ENCODE data around the gene NOL4L. TPM values are rescaled to one million over a fixed set of nuclear protein-coding genes. Genes with fewer than 3 reads are reported as not detected.

NOL4L gene
- total RNA-seq, 2 donors from 2014 or later = 39.6 to 50.7 TPM

DNA sequence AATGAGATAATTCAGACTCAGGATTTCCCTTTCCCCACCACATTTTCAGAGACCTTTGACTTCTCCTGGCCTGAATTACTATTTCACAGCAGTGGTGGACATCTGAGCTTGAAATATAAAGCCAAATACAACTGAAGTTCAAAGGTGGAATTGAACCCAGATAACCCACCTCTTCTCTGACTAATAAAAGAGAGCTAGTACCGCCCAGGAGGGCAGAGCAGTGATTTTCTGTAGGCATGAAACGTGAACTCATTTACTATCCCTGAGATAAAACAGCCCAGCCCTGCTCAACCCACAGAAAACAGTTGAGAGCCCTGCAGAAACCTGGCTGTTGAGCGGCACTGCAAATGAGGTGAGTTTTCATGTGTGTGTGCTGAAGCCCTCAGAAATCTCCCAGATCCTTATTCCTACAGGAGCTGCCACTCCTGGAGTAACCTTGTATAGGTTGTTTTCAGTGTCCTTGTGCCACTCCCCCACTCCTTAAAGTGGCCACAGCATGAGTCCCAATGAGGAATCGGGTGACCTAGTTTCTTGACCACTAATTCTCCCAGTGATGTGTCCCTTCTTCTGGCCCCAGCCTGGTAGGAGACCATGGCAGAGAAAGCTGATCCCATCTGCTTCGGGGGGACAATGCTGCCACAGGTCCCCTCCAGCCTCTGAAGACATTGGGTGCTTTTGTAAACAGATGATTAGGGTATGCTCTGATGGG, 99.2 kb downstream of the NOL4L start:
- peaks cover 5% of the 10 kb centered on the region for H3K36me3 Mint-ChIP-seq (ENCODE audit: low read depth)
- DNase-seq = peak; percentile 44
- peaks cover 20% of the 10 kb centered on the region for H3K4me1 Mint-ChIP-seq
- H3K9ac ChIP-seq (ENCODE audit: extremely low read depth, low read length, poor library complexity, severe bottlenecking) = no peak overlapping the region
- no peaks in the 10 kb centered on the region for H3K27me3 ChIP-seq (ENCODE audit: control insufficient read depth, insufficient read depth, low read length, poor library complexity, severe bottlenecking)
- H3K4me3 Mint-ChIP-seq = peak overlapping the region; percentile 86
- 77 to 82% methylated on average over 2 to 5 of the region's 5 CpGs for WGBS, 2 experiments (ENCODE audit: insufficient coverage in 1 of 2, insufficient read length in 1 of 2)
- no peak overlapping the region for H3K27ac Mint-ChIP-seq
- H3K9me3 ChIP-seq (ENCODE audit: control insufficient read depth, low read length) = peaks cover 5% of the 10 kb centered on the region
- H3K4me1 ChIP-seq (ENCODE audit: control insufficient read depth, insufficient read depth, low read length) = peaks cover 6% of the 10 kb centered on the region
- H3K4me3 ChIP-seq (ENCODE audit: low read length) = no peak overlapping the region
- H3K9me3 Mint-ChIP-seq = peaks cover 3% of the 10 kb centered on the region
- H3K27ac ChIP-seq (ENCODE audit: low read depth, low read length) = no peak overlapping the region
- H3K36me3 ChIP-seq (ENCODE audit: control insufficient read depth, insufficient read depth, low read length) = no peaks in the 10 kb centered on the region
- H3K27me3 Mint-ChIP-seq (ENCODE audit: insufficient read depth) = peaks cover 22% of the 10 kb centered on the region
- TF ChIP-seq, protein P1, sequence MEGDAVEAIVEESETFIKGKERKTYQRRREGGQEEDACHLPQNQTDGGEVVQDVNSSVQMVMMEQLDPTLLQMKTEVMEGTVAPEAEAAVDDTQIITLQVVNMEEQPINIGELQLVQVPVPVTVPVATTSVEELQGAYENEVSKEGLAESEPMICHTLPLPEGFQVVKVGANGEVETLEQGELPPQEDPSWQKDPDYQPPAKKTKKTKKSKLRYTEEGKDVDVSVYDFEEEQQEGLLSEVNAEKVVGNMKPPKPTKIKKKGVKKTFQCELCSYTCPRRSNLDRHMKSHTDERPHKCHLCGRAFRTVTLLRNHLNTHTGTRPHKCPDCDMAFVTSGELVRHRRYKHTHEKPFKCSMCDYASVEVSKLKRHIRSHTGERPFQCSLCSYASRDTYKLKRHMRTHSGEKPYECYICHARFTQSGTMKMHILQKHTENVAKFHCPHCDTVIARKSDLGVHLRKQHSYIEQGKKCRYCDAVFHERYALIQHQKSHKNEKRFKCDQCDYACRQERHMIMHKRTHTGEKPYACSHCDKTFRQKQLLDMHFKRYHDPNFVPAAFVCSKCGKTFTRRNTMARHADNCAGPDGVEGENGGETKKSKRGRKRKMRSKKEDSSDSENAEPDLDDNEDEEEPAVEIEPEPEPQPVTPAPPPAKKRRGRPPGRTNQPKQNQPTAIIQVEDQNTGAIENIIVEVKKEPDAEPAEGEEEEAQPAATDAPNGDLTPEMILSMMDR (conservative IDR thresholded peaks at IDR 0.05) = no peak

DNA sequence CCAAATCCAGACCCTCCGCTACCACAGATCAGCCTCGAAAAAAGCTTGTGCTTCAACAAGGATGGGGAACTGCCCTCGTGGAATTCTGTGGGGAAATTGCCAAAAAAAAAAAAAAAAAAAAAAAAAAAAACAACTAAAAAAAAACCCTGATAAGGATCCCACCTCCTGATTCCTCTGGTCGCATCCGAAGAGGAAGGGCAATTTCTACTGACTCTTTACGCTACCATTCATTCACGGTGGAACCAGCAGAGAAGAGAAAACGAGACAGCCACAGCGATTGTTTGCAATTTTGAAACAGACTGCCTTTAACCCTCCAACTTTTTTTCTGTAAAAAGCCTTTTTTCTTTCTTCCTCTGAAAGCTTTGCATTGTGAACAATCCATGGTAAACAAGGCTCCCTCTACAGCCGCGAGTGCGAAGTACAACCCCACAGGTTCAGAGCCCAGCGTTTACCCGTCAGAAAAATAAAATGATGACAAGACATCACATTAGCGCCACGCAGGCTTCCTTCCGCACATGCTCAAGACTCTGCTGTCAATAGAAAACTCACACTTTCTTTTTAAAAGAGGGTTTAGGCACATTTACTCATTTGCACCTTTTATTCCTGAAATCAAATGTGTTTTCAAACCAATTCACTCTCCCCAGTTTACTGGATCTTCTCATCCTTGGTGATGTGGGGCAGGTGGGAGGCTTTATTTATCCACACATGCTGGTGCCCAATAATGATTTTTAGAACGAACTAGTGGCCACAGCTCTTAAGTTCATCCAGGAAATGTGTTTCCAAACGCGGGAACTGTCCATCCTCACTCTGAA, 100.0 kb downstream of the NOL4L start:
- H3K4me3 Mint-ChIP-seq = peak overlapping the region; percentile 86
- peaks cover 28% of the 10 kb centered on the region for H3K4me1 Mint-ChIP-seq
- H3K4me1 ChIP-seq (ENCODE audit: control insufficient read depth, insufficient read depth, low read length) = peaks cover 8% of the 10 kb centered on the region
- peak overlapping the region; percentile 83 for H3K27ac Mint-ChIP-seq
- peaks cover 7% of the 10 kb centered on the region for H3K36me3 ChIP-seq (ENCODE audit: control insufficient read depth, insufficient read depth, low read length)
- H3K27me3 ChIP-seq (ENCODE audit: control insufficient read depth, insufficient read depth, low read length, poor library complexity, severe bottlenecking) = no peaks in the 10 kb centered on the region
- peak; percentile 87 for DNase-seq
- H3K36me3 Mint-ChIP-seq (ENCODE audit: low read depth) = peaks cover 7% of the 10 kb centered on the region
- peak overlapping the region; percentile 83 for H3K9ac ChIP-seq (ENCODE audit: extremely low read depth, low read length, poor library complexity, severe bottlenecking)
- TF ChIP-seq, protein P1 (conservative IDR thresholded peaks at IDR 0.05) = peak; percentile 93
- H3K9me3 Mint-ChIP-seq = peaks cover 3% of the 10 kb centered on the region
- H3K4me3 ChIP-seq (ENCODE audit: low read length) = peak overlapping the region; percentile 87
- WGBS, 2 experiments (ENCODE audit: insufficient coverage in 1 of 2, insufficient read length in 1 of 2) = 9 to 10% methylated on average over 17 to 18 of the region's 20 CpGs
- H3K27me3 Mint-ChIP-seq (ENCODE audit: insufficient read depth) = peaks cover 22% of the 10 kb centered on the region
- peaks cover 5% of the 10 kb centered on the region for H3K9me3 ChIP-seq (ENCODE audit: control insufficient read depth, low read length)
- H3K27ac ChIP-seq (ENCODE audit: low read depth, low read length) = peak overlapping the region; percentile 96

DNA sequence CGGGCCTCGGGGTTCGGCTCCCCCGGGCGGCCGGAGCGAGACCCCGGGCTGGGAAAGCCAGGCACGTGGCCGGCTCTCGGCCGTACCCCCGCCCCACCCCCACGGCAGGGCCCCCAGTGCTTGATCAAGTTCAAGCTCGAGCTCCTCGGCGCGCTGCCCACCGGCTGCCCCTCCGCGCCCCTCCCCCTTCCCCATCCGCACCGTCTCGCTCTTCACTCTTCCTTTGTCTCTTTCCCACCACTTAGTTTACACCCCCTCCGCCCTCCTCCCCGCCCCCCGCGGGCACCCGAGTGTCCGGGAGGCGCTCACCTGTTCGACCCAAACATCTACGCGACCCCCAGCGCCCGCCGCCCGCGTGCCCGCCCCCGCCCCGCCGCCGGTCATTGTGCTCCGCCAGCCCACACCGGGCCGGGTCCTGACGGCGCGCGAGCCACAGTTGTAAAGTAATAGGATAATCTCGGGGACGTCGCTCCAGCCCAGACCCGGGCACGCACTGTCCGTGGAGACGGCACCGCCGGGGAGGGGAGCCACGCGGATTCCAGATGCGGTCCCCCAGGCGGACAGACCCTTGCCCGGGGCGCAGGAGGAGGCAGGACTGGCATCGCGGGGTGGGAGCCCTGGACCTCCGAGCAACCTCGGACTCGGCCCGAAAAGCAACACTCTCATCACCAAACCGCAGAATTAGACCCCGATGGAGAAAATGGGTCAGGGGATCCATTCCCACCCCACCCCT, 100.7 kb downstream of the NOL4L start:
- WGBS, 2 experiments (ENCODE audit: insufficient coverage in 1 of 2, insufficient read length in 1 of 2) = 0% methylated on average over 8 to 73 of the region's 74 CpGs

More for the DNA sequence above, 100.7 kb downstream of the NOL4L start:
- DNase-seq = peak; percentile 85
- Mint-ChIP-seq H3K4me1 (peaks cover 34% of the 10 kb centered on the region), H3K27ac (peak overlapping the region; percentile 83), H3K36me3 (ENCODE audit: low read depth) (peaks cover 7% of the 10 kb centered on the region), H3K27me3 (ENCODE audit: insufficient read depth) (peaks cover 22% of the 10 kb centered on the region), H3K4me3 (peak overlapping the region; percentile 86), H3K9me3 (peaks cover 3% of the 10 kb centered on the region)
- TF ChIP-seq, protein P1 (conservative IDR thresholded peaks at IDR 0.05) = no peak
- peak overlapping the region; percentile 96 for H3K27ac ChIP-seq (ENCODE audit: low read depth, low read length)
- H3K27me3 ChIP-seq (ENCODE audit: control insufficient read depth, insufficient read depth, low read length, poor library complexity, severe bottlenecking) = no peaks in the 10 kb centered on the region
- H3K9ac ChIP-seq (ENCODE audit: extremely low read depth, low read length, poor library complexity, severe bottlenecking) = peak overlapping the region; percentile 83
- peaks cover 9% of the 10 kb centered on the region for H3K36me3 ChIP-seq (ENCODE audit: control insufficient read depth, insufficient read depth, low read length)
- H3K4me1 ChIP-seq (ENCODE audit: control insufficient read depth, insufficient read depth, low read length) = peaks cover 10% of the 10 kb centered on the region
- peak overlapping the region; percentile 87 for H3K4me3 ChIP-seq (ENCODE audit: low read length)
- H3K9me3 ChIP-seq (ENCODE audit: control insufficient read depth, low read length) = peaks cover 5% of the 10 kb centered on the region

All from endodermal cell (in vitro differentiated cells).